K562 (cell line): Measurements from ENCODE around the gene RASIP1. TPM values are rescaled to one million over a fixed set of nuclear protein-coding genes. Genes with fewer than 3 reads are reported as not detected.
A peak's percentile ranks its signal among the peaks of the same experiment; 100 is the strongest.

ENCODE experiments used
- ATF3 ChIP-seq, 2 experiments: fragments of 450-650 bp in 1 of 2; sonication (generic) in 1 of 2; formaldehyde crosslinking in 1 of 2; IDR thresholded peaks in 1 of 2; conservative IDR thresholded peaks in 1 of 2; 2 replicates each; pipeline versions ENCODE4 v1.6.1 to v1.8.1; 2016 to 2023; ENCODE audit warnings: mild to moderate bottlenecking in 2 of 2, moderate library complexity in 2 of 2, inconsistent platforms in 1 of 2, missing genetic modification reagents in 1 of 2
- ATF4 ChIP-seq: fragments of 450-650 bp; formaldehyde crosslinking; IDR thresholded peaks from 2 replicates; pipeline ENCODE4 v1.4.0; 2022; ENCODE audit warnings: mild to moderate bottlenecking, moderate library complexity
- CHD2 ChIP-seq: IDR thresholded peaks from 2 replicates; pipeline ENCODE4 v1.6.1; 2011; ENCODE audit warnings: low read depth, low read length
- CREB5 ChIP-seq: fragments of 250-450 bp; sonication (Bioruptor Pico); IDR thresholded peaks from 2 replicates; pipeline ENCODE4 v1.5.0; 2020; ENCODE audit warnings: mild to moderate bottlenecking
- EGR1 ChIP-seq: fragments of 450-650 bp; conservative IDR thresholded peaks from 2 replicates; pipeline ENCODE4 v1.6.1; 2017; ENCODE audit warnings: mild to moderate bottlenecking
- FOXA1 ChIP-seq: fragments of 450-650 bp; IDR thresholded peaks from 2 replicates; pipeline ENCODE4 v1.6.1; 2016; ENCODE audit warnings: mild to moderate bottlenecking, borderline replicate concordance
- GABPB2 ChIP-seq: fragments of 250-450 bp; sonication (Bioruptor Pico); conservative IDR thresholded peaks from 2 replicates; pipeline ENCODE4 v1.5.1; 2021; ENCODE audit warnings: mild to moderate bottlenecking
- HMG20B ChIP-seq: fragments of 250-450 bp; sonication (Bioruptor Pico); IDR thresholded peaks from 2 replicates; pipeline ENCODE4 v1.5.0; 2021; ENCODE audit warnings: mild to moderate bottlenecking
- KAT8 ChIP-seq: fragments of 450-650 bp; IDR thresholded peaks from 2 replicates; pipeline ENCODE4 v1.6.1; 2016; ENCODE audit warnings: low read depth, mild to moderate bottlenecking
- MAFG ChIP-seq: fragments of 450-650 bp; conservative IDR thresholded peaks from 2 replicates; pipeline ENCODE4 v1.6.1; 2016; ENCODE audit warnings: missing genetic modification characterization, missing compliant biosample characterization
- MLX ChIP-seq, 2 experiments: fragments of 450-650 bp in 1 of 2; sonication (generic) in 1 of 2; formaldehyde crosslinking; conservative IDR thresholded peaks; 2 replicates each; pipeline versions ENCODE4 v1.4.0 to v1.8.1; 2020 to 2022; ENCODE audit warnings: mild to moderate bottlenecking in 1 of 2, missing genetic modification reagents in 1 of 2
- POLR2B ChIP-seq: fragments of 450-650 bp; IDR thresholded peaks from 2 replicates; pipeline ENCODE4 v1.6.1; 2018; ENCODE audit warnings: low read depth; ENCODE audit not compliant: partially characterized antibody
- PTBP1 ChIP-seq: fragments of 200-400 bp; formaldehyde crosslinking; IDR thresholded peaks from 2 replicates; pipeline ENCODE4 v1.6.1; 2017; ENCODE audit warnings: low read depth, low read length
- RAD21 ChIP-seq, 2 experiments: fragments of 250-450 bp in 1 of 2; fragments of 450-650 bp in 1 of 2; sonication (Bioruptor Pico) in 1 of 2; formaldehyde crosslinking in 1 of 2; IDR thresholded peaks in 1 of 2; conservative IDR thresholded peaks in 1 of 2; 2 replicates each; pipeline versions ENCODE4 v1.4.0 to v1.8.0; 2020 to 2022; ENCODE audit warnings: mild to moderate bottlenecking in 2 of 2, moderate library complexity in 1 of 2
- RBM17 ChIP-seq: fragments of 200-400 bp; formaldehyde crosslinking; IDR thresholded peaks from 2 replicates; pipeline ENCODE4 v1.6.1; 2017; ENCODE audit warnings: low read depth, mild to moderate bottlenecking, low read length, borderline replicate concordance
- RBM22 ChIP-seq: fragments of 200-400 bp; formaldehyde crosslinking; IDR thresholded peaks from 2 replicates; pipeline ENCODE4 v1.6.1; 2018; ENCODE audit warnings: low read length, low read depth; ENCODE audit not compliant: poor library complexity, severe bottlenecking
- RBM34 ChIP-seq: fragments of 200-400 bp; formaldehyde crosslinking; IDR thresholded peaks from 2 replicates; pipeline ENCODE4 v1.6.1; 2018; ENCODE audit warnings: low read length, borderline replicate concordance; ENCODE audit not compliant: insufficient read depth
- SIN3B ChIP-seq: fragments of 450-650 bp; IDR thresholded peaks from 2 replicates; pipeline ENCODE4 v1.6.1; 2017; ENCODE audit warnings: low read depth, mild to moderate bottlenecking, moderate library complexity
- SMARCC2 ChIP-seq: fragments of 450-650 bp; IDR thresholded peaks from 2 replicates; pipeline ENCODE4 v1.6.1; 2017; ENCODE audit warnings: antibody characterized with exemption, moderate library complexity, mild to moderate bottlenecking, low read depth
- ZNF12 ChIP-seq: sonication (generic); formaldehyde crosslinking; IDR thresholded peaks from 2 replicates; pipeline ENCODE4 v1.4.0; 2020; ENCODE audit warnings: mild to moderate bottlenecking, missing genetic modification reagents
- ZNF217 ChIP-seq: sonication (generic); formaldehyde crosslinking; IDR thresholded peaks from 2 replicates; pipeline ENCODE4 v1.8.0; 2022; ENCODE audit warnings: mild to moderate bottlenecking, missing genetic modification reagents
- ZNF224 ChIP-seq: sonication (generic); formaldehyde crosslinking; IDR thresholded peaks from 2 replicates; pipeline ENCODE4 v1.8.0; 2022; ENCODE audit warnings: mild to moderate bottlenecking, missing genetic modification reagents
- ZNF232 ChIP-seq: sonication (generic); formaldehyde crosslinking; IDR thresholded peaks from 2 replicates; pipeline ENCODE4 v1.8.0; 2022; ENCODE audit warnings: mild to moderate bottlenecking, missing genetic modification reagents
- ZNF239 ChIP-seq: fragments of 250-450 bp; sonication (Bioruptor Pico); IDR thresholded peaks from 2 replicates; pipeline ENCODE4 v1.4.0; 2020; ENCODE audit warnings: mild to moderate bottlenecking
- ZNF311 ChIP-seq: fragments of 250-450 bp; sonication (Bioruptor Pico); IDR thresholded peaks from 2 replicates; pipeline ENCODE4 v1.4.0; 2020; ENCODE audit warnings: mild to moderate bottlenecking, moderate library complexity
- ZNF668 ChIP-seq: fragments of 250-450 bp; sonication (Bioruptor Pico); IDR thresholded peaks from 2 replicates; pipeline ENCODE4 v1.8.0; 2022; ENCODE audit warnings: mild to moderate bottlenecking, inconsistent platforms
- polyA plus RNA-seq, 8 experiments: library from polyadenylated mRNA; depleted of rRNA in 4 of 8; stranded (reverse) in 5 of 8; unstranded in 3 of 8; fragments of >200 nt; fragmentation: Nextera tagmentation in 2 of 8; fragmentation: Illumina TruSeq in 1 of 8; extraction: Ambion mirVana in 2 of 8; extraction: Trizol in 1 of 8; gene quantifications; 2 replicates each; pipeline versions ENCODE4 v1.2.1 to v1.2.3, GENCODE V29; 2011 to 2014; ENCODE audit warnings: inconsistent platforms in 1 of 8, missing spikeins in 1 of 8
- total RNA-seq, 7 experiments: library from RNA; depleted of rRNA in 6 of 7; stranded (reverse); fragments of >200 nt in 6 of 7; fragmentation: Illumina TruSeq in 2 of 7; extraction: Trizol in 2 of 7; gene quantifications; 2 replicates each; pipeline versions ENCODE4 v1.2.1 to v1.2.3, GENCODE V29; 2011 to 2021; ENCODE audit warnings: low replicate concordance in 1 of 7

Gene RASIP1
- total and polyA plus RNA-seq, 9 of the 15 experiments (the other 6 are each of a cell fraction or from before 2014, with no cell fraction given), result 0.20 to 4.7 (median 1.5) TPM

- TF ChIP-seq HMG20B (CRISPR knock-in tag) (no peak), RBM17 (no peak), EGR1 (peak; percentile 24; the same call in 1 of the 2 replicates), CREB5 (no peak), SIN3B (no peak), ZNF224 (CRISPR knock-in tag) (no peak), ZNF668 (CRISPR knock-in tag) (no peak), ZNF239 (CRISPR knock-in tag) (no peak), SMARCC2 (peak; percentile 59; the same call in 1 of the 2 replicates), RAD21 (CRISPR knock-in tag; conservative IDR thresholded peaks at IDR 0.05 in 1 of 2, IDR thresholded peaks at IDR 0.05 in 1 of 2) (no peak), ATF4 (no peak), ZNF217 (CRISPR knock-in tag) (no peak), RBM34 (no peak), ATF3 (IDR thresholded peaks at IDR 0.05) (peak; percentile 98), ATF3 (CRISPR knock-in tag; conservative IDR thresholded peaks at IDR 0.05) (peak; percentile 87), MAFG (peak; percentile 74), RBM22 (no peak), KAT8 (no peak), ZNF311 (CRISPR knock-in tag) (no peak), POLR2B (peak; percentile 27), CHD2 (no peak), MLX (CRISPR knock-in tag; conservative IDR thresholded peaks at IDR 0.05) (no peak), PTBP1 (no peak), ZNF232 (CRISPR knock-in tag) (no peak), FOXA1 (no peak), GABPB2 (CRISPR knock-in tag) (no peak), ZNF12 (CRISPR knock-in tag) (no peak)
Observed at GRCh38 chr19:48780631-48781391, 40.4 kb upstream of the RASIP1 start (continued).
